Astrocyte (in vitro differentiated cells and primary cell): ENCODE data around the gene CMC1. TPM values are rescaled to one million over a fixed set of nuclear protein-coding genes. Genes with fewer than 3 reads are reported as not detected.

Experiments
- DNase-seq: peaks from one replicate; pipeline ENCODE4 v3.0.0-alpha.2; 2010; ENCODE audit warnings: low read depth
- FAIRE-seq: peaks from 2 replicates; lab custom pipeline; 2011; peaks lifted over from hg19 to GRCh38; lab: Jason Lieb, UNC
- H2AFZ ChIP-seq: 2 replicates; pipeline ENCODE4 v1.6.0; 2012; ENCODE audit warnings: low read depth, low read length, inconsistent platforms
- H3K27ac ChIP-seq: 2 replicates; pipeline ENCODE4 v1.5.1; 2011; ENCODE audit warnings: low read depth, low read length, inconsistent platforms
- H3K27me3 ChIP-seq: 2 replicates; pipeline ENCODE4 v1.6.0; 2011; ENCODE audit warnings: low read length, inconsistent platforms; ENCODE audit not compliant: insufficient read depth
- H3K36me3 ChIP-seq: 2 replicates; pipeline ENCODE4 v1.5.1; 2011; ENCODE audit warnings: low read length, inconsistent platforms; ENCODE audit not compliant: insufficient read depth
- H3K4me1 ChIP-seq: 2 replicates; pipeline ENCODE4 v1.5.1; 2011; ENCODE audit warnings: low read length, inconsistent platforms; ENCODE audit not compliant: insufficient read depth
- H3K4me2 ChIP-seq: 2 replicates; pipeline ENCODE4 v1.6.0; 2012; ENCODE audit warnings: low read length, inconsistent platforms
- H3K4me3 ChIP-seq: 2 replicates; pipeline ENCODE4 v1.5.1; 2011; ENCODE audit warnings: low read depth, mild to moderate bottlenecking, low read length, inconsistent platforms; ENCODE audit not compliant: insufficient read depth
- H3K79me2 ChIP-seq: 2 replicates; pipeline ENCODE4 v1.6.0; 2012; ENCODE audit warnings: mild to moderate bottlenecking, low read length, inconsistent platforms; ENCODE audit not compliant: insufficient read depth
- H3K9ac ChIP-seq: 2 replicates; pipeline ENCODE4 v1.6.0; 2012; ENCODE audit warnings: mild to moderate bottlenecking, low read length, inconsistent platforms
- H3K9me3 ChIP-seq: 2 replicates; pipeline ENCODE4 v1.5.1; 2012; ENCODE audit warnings: low read depth, mild to moderate bottlenecking, low read length, inconsistent platforms; ENCODE audit not compliant: insufficient read depth
- H4K20me1 ChIP-seq: 2 replicates; pipeline ENCODE4 v1.6.0; 2012; ENCODE audit warnings: low read length, inconsistent platforms; ENCODE audit not compliant: insufficient read depth
- H3K27ac Mint-ChIP-seq: one replicate; pipeline ENCODE4 v1.8.0; 2021; ENCODE audit warnings: mild to moderate bottlenecking, mixed read lengths; ENCODE audit not compliant: unreplicated experiment
- H3K27me3 Mint-ChIP-seq: one replicate; pipeline ENCODE4 v1.8.0; 2021; ENCODE audit warnings: low read depth, mixed read lengths; ENCODE audit not compliant: unreplicated experiment
- H3K36me3 Mint-ChIP-seq: one replicate; pipeline ENCODE4 v1.8.0; 2021; ENCODE audit warnings: low read depth, mixed read lengths; ENCODE audit not compliant: unreplicated experiment
- H3K4me1 Mint-ChIP-seq: one replicate; pipeline ENCODE4 v1.8.0; 2021; ENCODE audit warnings: low read depth, mixed read lengths; ENCODE audit not compliant: unreplicated experiment
- H3K4me3 Mint-ChIP-seq: one replicate; pipeline ENCODE4 v1.8.0; 2021; ENCODE audit warnings: mild to moderate bottlenecking, moderate library complexity, mixed read lengths; ENCODE audit not compliant: unreplicated experiment
- H3K9me3 Mint-ChIP-seq: one replicate; pipeline ENCODE4 v1.8.0; 2021; ENCODE audit warnings: mild to moderate bottlenecking, mixed read lengths; ENCODE audit not compliant: unreplicated experiment
- EZH2 ChIP-seq: IDR thresholded peaks from 2 replicates; pipeline ENCODE4 v1.6.1; 2012; ENCODE audit warnings: mild to moderate bottlenecking, low read length, inconsistent platforms; ENCODE audit not compliant: insufficient read depth
- total RNA-seq: library from RNA; stranded (reverse); gene quantifications from 2 replicates; pipeline ENCODE4 v1.2.1, GENCODE V29; 2021
- TF ChIP-seq, protein P1 (sequence below): IDR thresholded peaks from 2 replicates; pipeline ENCODE4 v1.5.1; 2011; ENCODE audit warnings: low read depth, mild to moderate bottlenecking, inconsistent platforms, low read length, moderate library complexity; ENCODE audit not compliant: insufficient read depth

The CMC1 gene
- total RNA-seq, 1 donor from 2014 or later: 13.4 TPM

DNA sequence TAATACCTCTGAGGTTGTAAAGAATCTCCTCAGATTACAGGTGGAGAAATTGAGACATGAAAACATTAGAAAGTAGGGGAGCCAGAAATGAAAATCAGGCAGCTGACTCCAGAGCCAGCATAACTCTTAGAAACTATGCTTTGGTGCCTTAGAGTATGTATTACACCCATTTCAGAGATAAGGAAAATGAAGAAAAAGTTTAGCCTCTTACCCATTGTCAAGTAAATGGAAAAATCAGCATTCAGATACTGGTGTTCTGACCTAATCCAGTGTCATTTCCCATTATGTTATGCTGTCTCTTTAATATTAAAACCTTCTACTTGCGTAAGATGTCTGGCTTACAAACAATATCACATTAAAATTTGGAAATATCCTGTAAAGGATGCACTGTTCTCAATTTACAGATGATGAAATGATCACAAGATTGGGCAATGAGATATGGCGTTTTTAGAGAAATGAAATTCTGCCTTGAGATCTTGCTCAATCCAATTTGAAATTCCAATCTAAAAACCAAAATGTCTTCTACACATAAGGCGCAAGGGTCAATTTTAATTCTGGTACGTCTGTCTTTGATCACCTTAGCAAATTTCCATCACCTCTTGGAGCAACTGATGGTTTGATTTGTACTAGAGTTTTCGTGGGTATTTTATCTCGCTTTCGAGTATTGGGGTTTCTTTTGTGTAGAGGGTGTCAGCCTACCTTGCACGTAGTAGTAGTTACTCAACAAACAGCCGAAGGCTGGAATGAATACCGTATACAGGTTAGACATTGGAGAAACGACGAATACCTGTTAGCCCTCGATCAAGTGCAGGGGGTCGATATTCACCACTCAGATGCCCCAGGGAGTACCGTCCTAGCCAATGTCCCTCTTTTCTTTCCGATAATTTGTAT is 106.2 kb downstream of the CMC1 start:
- H3K9me3 ChIP-seq: no peaks in the 10 kb centered on the region
- peak overlapping the region; percentile 98 for H3K27ac ChIP-seq
- H3K9ac ChIP-seq: peak overlapping the region; percentile 97
- Mint-ChIP-seq H3K9me3 (no peaks in the 10 kb centered on the region), H3K4me3 (peak overlapping the region; percentile 99), H3K27ac (peak overlapping the region; percentile 99), H3K36me3 (no peaks in the 10 kb centered on the region), H3K27me3 (no peaks in the 10 kb centered on the region), H3K4me1 (peaks cover 23% of the 10 kb centered on the region)
- FAIRE-seq: peak; percentile 74
- DNase-seq: no peak
- peaks cover 4% of the 10 kb centered on the region for H3K4me1 ChIP-seq
- no peak for TF ChIP-seq EZH2
- TF ChIP-seq, protein P1, sequence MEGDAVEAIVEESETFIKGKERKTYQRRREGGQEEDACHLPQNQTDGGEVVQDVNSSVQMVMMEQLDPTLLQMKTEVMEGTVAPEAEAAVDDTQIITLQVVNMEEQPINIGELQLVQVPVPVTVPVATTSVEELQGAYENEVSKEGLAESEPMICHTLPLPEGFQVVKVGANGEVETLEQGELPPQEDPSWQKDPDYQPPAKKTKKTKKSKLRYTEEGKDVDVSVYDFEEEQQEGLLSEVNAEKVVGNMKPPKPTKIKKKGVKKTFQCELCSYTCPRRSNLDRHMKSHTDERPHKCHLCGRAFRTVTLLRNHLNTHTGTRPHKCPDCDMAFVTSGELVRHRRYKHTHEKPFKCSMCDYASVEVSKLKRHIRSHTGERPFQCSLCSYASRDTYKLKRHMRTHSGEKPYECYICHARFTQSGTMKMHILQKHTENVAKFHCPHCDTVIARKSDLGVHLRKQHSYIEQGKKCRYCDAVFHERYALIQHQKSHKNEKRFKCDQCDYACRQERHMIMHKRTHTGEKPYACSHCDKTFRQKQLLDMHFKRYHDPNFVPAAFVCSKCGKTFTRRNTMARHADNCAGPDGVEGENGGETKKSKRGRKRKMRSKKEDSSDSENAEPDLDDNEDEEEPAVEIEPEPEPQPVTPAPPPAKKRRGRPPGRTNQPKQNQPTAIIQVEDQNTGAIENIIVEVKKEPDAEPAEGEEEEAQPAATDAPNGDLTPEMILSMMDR: no peak
- peak overlapping the region; percentile 89 for H2AFZ ChIP-seq
- H4K20me1 ChIP-seq: peaks cover 24% of the 10 kb centered on the region
- no peaks in the 10 kb centered on the region for H3K27me3 ChIP-seq
- H3K4me3 ChIP-seq: peak overlapping the region; percentile 93
- H3K4me2 ChIP-seq: peak overlapping the region; percentile 96
- H3K36me3 ChIP-seq: no peaks in the 10 kb centered on the region
- H3K79me2 ChIP-seq: peaks cover 75% of the 10 kb centered on the region

DNA sequence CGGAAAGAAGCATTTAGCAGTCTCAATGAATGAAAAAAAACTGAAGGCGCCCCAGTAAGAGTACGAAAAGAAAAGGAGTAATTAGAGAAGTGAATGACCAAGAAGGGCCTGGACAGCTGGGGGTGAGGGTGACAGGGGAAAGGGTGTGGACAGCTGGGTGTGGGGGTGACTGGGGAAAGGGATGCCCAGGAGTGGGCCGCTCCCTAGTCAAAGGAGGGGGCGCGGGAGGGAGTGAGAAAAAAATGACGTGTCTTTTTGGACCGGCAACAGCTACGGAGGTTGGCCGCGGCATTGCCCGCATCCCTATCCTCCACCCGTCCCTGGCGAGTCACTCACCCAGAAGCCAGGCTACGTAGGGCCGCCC is 106.8 kb downstream of the CMC1 start:
- DNase-seq (no peak), FAIRE-seq (no peak)
- H3K4me1 ChIP-seq: peaks cover 4% of the 10 kb centered on the region
- peaks cover 22% of the 10 kb centered on the region for H4K20me1 ChIP-seq
- Mint-ChIP-seq H3K27me3 (no peaks in the 10 kb centered on the region), H3K36me3 (no peaks in the 10 kb centered on the region), H3K4me3 (peak overlapping the region; percentile 99), H3K27ac (peak overlapping the region; percentile 99), H3K9me3 (no peaks in the 10 kb centered on the region), H3K4me1 (peaks cover 21% of the 10 kb centered on the region)
- peak overlapping the region; percentile 96 for H3K4me2 ChIP-seq
- peak overlapping the region; percentile 98 for H3K27ac ChIP-seq
- TF ChIP-seq EZH2: no peak
- TF ChIP-seq, protein P1: no peak
- H3K9me3 ChIP-seq: no peaks in the 10 kb centered on the region
- H2AFZ ChIP-seq: peak overlapping the region; percentile 89
- H3K36me3 ChIP-seq: no peaks in the 10 kb centered on the region
- H3K79me2 ChIP-seq: peaks cover 70% of the 10 kb centered on the region
- H3K4me3 ChIP-seq: peak overlapping the region; percentile 93
- H3K9ac ChIP-seq: peak overlapping the region; percentile 97
- no peaks in the 10 kb centered on the region for H3K27me3 ChIP-seq
